HepG2 (cell line): ENCODE results near the gene ZDHHC24. TPM values are rescaled to one million over a fixed set of nuclear protein-coding genes. Genes with fewer than 3 reads are reported as not detected.

Source experiments
- BCL3 ChIP-seq: sonication (generic); formaldehyde crosslinking; IDR thresholded peaks from 2 replicates; pipeline ENCODE4 v1.5.1; 2020; ENCODE audit warnings: mild to moderate bottlenecking, missing genetic modification reagents, moderate library complexity
- HNRNPK ChIP-seq: fragments of 200-400 bp; formaldehyde crosslinking; IDR thresholded peaks from 2 replicates; pipeline ENCODE4 v1.6.1; 2018; ENCODE audit warnings: low read length, low read depth, moderate library complexity, mild to moderate bottlenecking; ENCODE audit not compliant: poor library complexity, severe bottlenecking
- MLXIP ChIP-seq: sonication (generic); formaldehyde crosslinking; IDR thresholded peaks from 2 replicates; pipeline ENCODE4 v1.9.0; 2021; ENCODE audit warnings: missing genetic modification reagents, borderline replicate concordance
- MXD4 ChIP-seq: IDR thresholded peaks from 2 replicates; pipeline ENCODE4 v1.6.1; 2016; ENCODE audit warnings: mild to moderate bottlenecking, missing biosample characterization, missing genetic modification reagents
- TRAFD1 ChIP-seq: sonication (generic); formaldehyde crosslinking; IDR thresholded peaks from 2 replicates; pipeline ENCODE4 v1.5.1; 2020; ENCODE audit warnings: missing genetic modification reagents, mild to moderate bottlenecking, borderline replicate concordance
- ZBED4 ChIP-seq: sonication (generic); formaldehyde crosslinking; IDR thresholded peaks from 2 replicates; pipeline ENCODE4 v1.4.0; 2020; ENCODE audit warnings: missing genetic modification reagents, borderline replicate concordance
- ZBTB25 ChIP-seq: IDR thresholded peaks from 2 replicates; pipeline ENCODE4 v1.6.1; 2018; ENCODE audit warnings: missing genetic modification reagents
- ZBTB37 ChIP-seq: sonication (generic); formaldehyde crosslinking; IDR thresholded peaks from 2 replicates; pipeline ENCODE4 v1.4.0; 2020; ENCODE audit warnings: mild to moderate bottlenecking, missing genetic modification reagents
- ZC3H13 ChIP-seq: sonication (generic); formaldehyde crosslinking; IDR thresholded peaks from 2 replicates; pipeline ENCODE4 v1.8.1; 2023; ENCODE audit warnings: mild to moderate bottlenecking, missing genetic modification reagents, moderate library complexity
- ZIK1 ChIP-seq: sonication (generic); formaldehyde crosslinking; IDR thresholded peaks from 2 replicates; pipeline ENCODE4 v1.5.0; 2020; ENCODE audit warnings: mild to moderate bottlenecking, low read depth, missing genetic modification reagents, borderline replicate concordance
- ZNF17 ChIP-seq: sonication (generic); formaldehyde crosslinking; IDR thresholded peaks from 2 replicates; pipeline ENCODE4 v1.5.0; 2020; ENCODE audit warnings: mild to moderate bottlenecking, missing genetic modification reagents
- ZNF558 ChIP-seq: sonication (generic); formaldehyde crosslinking; IDR thresholded peaks from 2 replicates; pipeline ENCODE4 v1.9.0; 2022; ENCODE audit warnings: mild to moderate bottlenecking, missing genetic modification reagents, borderline replicate concordance
- polyA plus RNA-seq, 8 experiments: library from polyadenylated mRNA; depleted of rRNA in 3 of 8; stranded (reverse) in 7 of 8; unstranded in 1 of 8; fragments of >200 nt; fragmentation: Illumina TruSeq in 4 of 8; extraction: Trizol in 4 of 8; gene quantifications; 2 replicates each; pipeline versions ENCODE4 v1.2.1 to v1.2.3, GENCODE V29; 2011 to 2016; ENCODE audit warnings: low read depth in 4 of 8, missing spikeins in 1 of 8, mixed read lengths in 1 of 8; ENCODE audit not compliant: insufficient read depth in 1 of 8
- total RNA-seq, 5 experiments: library from RNA; depleted of rRNA; stranded (reverse); fragments of >200 nt; fragmentation: Illumina TruSeq; extraction: Trizol; gene quantifications; 2 replicates each; pipeline ENCODE4 v1.2.3, GENCODE V29; 2016; ENCODE audit warnings: low read depth in 1 of 5

ZDHHC24 gene
- total and polyA plus RNA-seq, 2 of the 13 experiments (the other 11 are each of a cell fraction or from before 2014, with no cell fraction given), result 4.3 TPM

- TF ChIP-seq MLXIP (CRISPR knock-in tag) (no peak), ZBED4 (no peak), HNRNPK (no peak), ZIK1 (CRISPR knock-in tag) (peak; percentile 73; the same call in 1 of the 2 replicates), MXD4 (CRISPR knock-in tag) (no peak), BCL3 (peak; percentile 75; the same call in 1 of the 2 replicates), ZBTB25 (CRISPR knock-in tag) (no peak), TRAFD1 (CRISPR knock-in tag) (no peak), ZC3H13 (CRISPR knock-in tag) (no peak), ZBTB37 (CRISPR knock-in tag) (no peak), ZNF558 (CRISPR knock-in tag) (no peak), ZNF17 (no peak)
Measured at GRCh38 chr11:66510271-66510989, 35.4 kb downstream of the ZDHHC24 start, which contains the start of gene BBS1 (continued).
